ENCODE measurements around the gene PROM1. TPM values are rescaled to one million over a fixed set of nuclear protein-coding genes. Genes with fewer than 3 reads are reported as not detected.

PROM1 gene
- total RNA-seq, 1 donor from 2014 or later = 30.3 TPM

GRCh38 chr4:15929540-15929939 lies 154.3 kb downstream of the PROM1 start:
- Mint-ChIP-seq H3K9me3 (no peaks in the 10 kb centered on the region), H3K4me1 (ENCODE audit: unreplicated experiment) (no peaks in the 10 kb centered on the region), H3K27me3 (peaks cover 2% of the 10 kb centered on the region), H3K36me3 (no peaks in the 10 kb centered on the region), H3K27ac (no peak overlapping the region), H3K4me3 (no peak overlapping the region)
- no peak for TF ChIP-seq CTCF (conservative IDR thresholded peaks at IDR 0.05)
- DNase-seq (ENCODE audit: extremely low spot score, unreplicated experiment) = no peak

- TF ChIP-seq CTCF (conservative IDR thresholded peaks at IDR 0.05) = no peak
- Mint-ChIP-seq H3K27me3 (peaks cover 2% of the 10 kb centered on the region), H3K9me3 (no peaks in the 10 kb centered on the region), H3K27ac (no peak overlapping the region), H3K4me1 (ENCODE audit: unreplicated experiment) (no peaks in the 10 kb centered on the region), H3K4me3 (no peak overlapping the region), H3K36me3 (no peaks in the 10 kb centered on the region)
- DNase-seq (ENCODE audit: extremely low spot score, unreplicated experiment) = no peak
These were observed 154.9 kb downstream of the PROM1 start for GRCh38 chr4:15928883-15929282.

GRCh38 chr4:15926486-15926885 lies 157.3 kb downstream of the PROM1 start:
- Mint-ChIP-seq H3K4me3 (no peak overlapping the region), H3K27me3 (peaks cover 10% of the 10 kb centered on the region), H3K27ac (no peak overlapping the region), H3K9me3 (no peaks in the 10 kb centered on the region), H3K4me1 (ENCODE audit: unreplicated experiment) (no peaks in the 10 kb centered on the region), H3K36me3 (no peaks in the 10 kb centered on the region)
- TF ChIP-seq CTCF (conservative IDR thresholded peaks at IDR 0.05) = no peak
- no peak for DNase-seq (ENCODE audit: extremely low spot score, unreplicated experiment)

- TF ChIP-seq CTCF (conservative IDR thresholded peaks at IDR 0.05) = no peak
- Mint-ChIP-seq H3K9me3 (no peaks in the 10 kb centered on the region), H3K27me3 (peaks cover 14% of the 10 kb centered on the region), H3K4me1 (ENCODE audit: unreplicated experiment) (no peaks in the 10 kb centered on the region), H3K36me3 (no peaks in the 10 kb centered on the region), H3K27ac (no peak overlapping the region), H3K4me3 (no peak overlapping the region)
- no peak for DNase-seq (ENCODE audit: extremely low spot score, unreplicated experiment)
These were observed 158.0 kb downstream of the PROM1 start for GRCh38 chr4:15925830-15926229.

GRCh38 chr4:15921592-15921932 lies 162.3 kb downstream of the PROM1 start:
- Mint-ChIP-seq H3K9me3 (no peaks in the 10 kb centered on the region), H3K27me3 (peaks cover 14% of the 10 kb centered on the region), H3K4me1 (ENCODE audit: unreplicated experiment) (no peaks in the 10 kb centered on the region), H3K27ac (no peak overlapping the region), H3K36me3 (no peaks in the 10 kb centered on the region), H3K4me3 (no peak overlapping the region)
- no peak for TF ChIP-seq CTCF (conservative IDR thresholded peaks at IDR 0.05)
- no peak for DNase-seq (ENCODE audit: extremely low spot score, unreplicated experiment)
